Measurements from ENCODE around the gene LOXHD1. TPM values are rescaled to one million over a fixed set of nuclear protein-coding genes. Genes with fewer than 3 reads are reported as not detected.

Gene LOXHD1
- total RNA-seq, 1 experiment from 2014 or later, result not detected

GRCh38 chr18:46459789-46460455, 197.1 kb downstream of the LOXHD1 start:
- no peak for DNase-seq (ENCODE audit: extremely low read depth, low read depth)

- no peak for DNase-seq (ENCODE audit: extremely low read depth, low read depth)
These were observed 198.5 kb downstream of the LOXHD1 start for GRCh38 chr18:46458472-46458871.

- DNase-seq (ENCODE audit: extremely low read depth, low read depth), result no peak
These were observed 200.3 kb downstream of the LOXHD1 start for GRCh38 chr18:46456691-46457090.

- no peak for DNase-seq (ENCODE audit: extremely low read depth, low read depth)
These were observed 204.2 kb downstream of the LOXHD1 start for GRCh38 chr18:46452820-46453219.

- no peak for DNase-seq (ENCODE audit: extremely low read depth, low read depth)
These were observed 207.5 kb downstream of the LOXHD1 start for GRCh38 chr18:46449499-46449898.

GRCh38 chr18:46449033-46449432, 208.0 kb downstream of the LOXHD1 start:
- no peak for DNase-seq (ENCODE audit: extremely low read depth, low read depth)

- no peak for DNase-seq (ENCODE audit: extremely low read depth, low read depth)
These were observed 208.7 kb downstream of the LOXHD1 start for GRCh38 chr18:46448347-46448746.

- no peak for DNase-seq (ENCODE audit: extremely low read depth, low read depth)
These were observed 209.2 kb downstream of the LOXHD1 start for GRCh38 chr18:46447792-46448191.

GRCh38 chr18:46447323-46447722, 209.7 kb downstream of the LOXHD1 start:
- no peak for DNase-seq (ENCODE audit: extremely low read depth, low read depth)

GRCh38 chr18:46445522-46446313, 211.3 kb downstream of the LOXHD1 start:
- DNase-seq (ENCODE audit: extremely low read depth, low read depth), result no peak

- DNase-seq (ENCODE audit: extremely low read depth, low read depth), result no peak
These were observed 218.0 kb downstream of the LOXHD1 start for GRCh38 chr18:46439037-46439436.

GRCh38 chr18:46437061-46437460, 220.0 kb downstream of the LOXHD1 start:
- DNase-seq (ENCODE audit: extremely low read depth, low read depth), result no peak

- no peak for DNase-seq (ENCODE audit: extremely low read depth, low read depth)
These were observed 220.4 kb downstream of the LOXHD1 start for GRCh38 chr18:46436621-46437020.

- no peak for DNase-seq (ENCODE audit: extremely low read depth, low read depth)
These were observed 222.0 kb downstream of the LOXHD1 start for GRCh38 chr18:46435031-46435430.

GRCh38 chr18:46434629-46435028, 222.4 kb downstream of the LOXHD1 start:
- DNase-seq (ENCODE audit: extremely low read depth, low read depth), result no peak

- DNase-seq (ENCODE audit: extremely low read depth, low read depth), result no peak
These were observed 223.7 kb downstream of the LOXHD1 start for GRCh38 chr18:46433121-46433826.

- DNase-seq (ENCODE audit: extremely low read depth, low read depth), result no peak
These were observed 225.4 kb downstream of the LOXHD1 start for GRCh38 chr18:46431522-46432171.

- DNase-seq (ENCODE audit: extremely low read depth, low read depth), result no peak
These were observed 227.3 kb downstream of the LOXHD1 start for GRCh38 chr18:46429649-46430224.

GRCh38 chr18:46429130-46429529, 227.9 kb downstream of the LOXHD1 start:
- no peak for DNase-seq (ENCODE audit: extremely low read depth, low read depth)

GRCh38 chr18:46428368-46428767, 228.7 kb downstream of the LOXHD1 start:
- no peak for DNase-seq (ENCODE audit: extremely low read depth, low read depth)

Measured in NCI-H460 (cell line).